WTC11 (cell line): ENCODE measurements around the gene GALNT12. TPM values are rescaled to one million over a fixed set of nuclear protein-coding genes. Genes with fewer than 3 reads are reported as not detected.

Source experiments
- ATAC-seq: fragments of 200-7000 bp; cut with Tn5 transposase; 2 replicates; pipeline ENCODE4 v1.10.0; 2021; ENCODE audit warnings: mild to moderate bottlenecking, moderate library complexity
- CTCF ChIA-PET: fragments of 300-600 bp; sonication (Branson Sonifier 250); formaldehyde crosslinking; loops from one replicate; lab custom pipeline; 2021; ENCODE audit warnings: antibody characterized with exemption; lab: Charles Lee
- POLR2A ChIA-PET: fragments of 350-600 bp; sonication (Branson Sonifier 250); formaldehyde crosslinking; loops from one replicate; lab custom pipeline; 2021; ENCODE audit warnings: antibody characterized with exemption; lab: Charles Lee
- DNase-seq: peaks from one replicate; pipeline ENCODE4 v3.0.0; 2021; ENCODE audit warnings: low spot score
- H3K27ac Mint-ChIP-seq: 2 replicates; pipeline ENCODE4 v1.8.0; 2021; ENCODE audit warnings: mixed read lengths
- H3K27me3 Mint-ChIP-seq: 2 replicates; pipeline ENCODE4 v1.8.0; 2021; ENCODE audit warnings: low read depth, mild to moderate bottlenecking, moderate library complexity, mixed read lengths
- H3K36me3 Mint-ChIP-seq: 2 replicates; pipeline ENCODE4 v1.8.0; 2021; ENCODE audit warnings: mixed read lengths
- H3K4me1 Mint-ChIP-seq: 2 replicates; pipeline ENCODE4 v1.8.0; 2022; ENCODE audit warnings: mixed read lengths
- H3K4me3 Mint-ChIP-seq: 2 replicates; pipeline ENCODE4 v1.8.0; 2021; ENCODE audit warnings: mild to moderate bottlenecking, moderate library complexity, mixed read lengths
- H3K9me3 Mint-ChIP-seq: 2 replicates; pipeline ENCODE4 v1.8.0; 2021; ENCODE audit warnings: mixed read lengths
- ATF1 ChIP-seq: sonication (generic); formaldehyde crosslinking; IDR thresholded peaks from 2 replicates; pipeline ENCODE4 v1.8.1; 2023; ENCODE audit warnings: mild to moderate bottlenecking, moderate library complexity, missing genetic modification reagents
- ATF3 ChIP-seq: sonication (generic); formaldehyde crosslinking; conservative IDR thresholded peaks from 2 replicates; pipeline ENCODE4 v1.8.1; 2022; ENCODE audit warnings: mild to moderate bottlenecking, missing genetic modification reagents
- ATF6 ChIP-seq: sonication (generic); formaldehyde crosslinking; IDR thresholded peaks from 2 replicates; pipeline ENCODE4 v1.8.1; 2023; ENCODE audit warnings: mild to moderate bottlenecking, missing genetic modification reagents
- ETV6 ChIP-seq: sonication (generic); formaldehyde crosslinking; IDR thresholded peaks from 2 replicates; pipeline ENCODE4 v1.8.1; 2022; ENCODE audit warnings: mild to moderate bottlenecking, missing genetic modification reagents
- GRHL2 ChIP-seq: fragments of 250-450 bp; sonication (Bioruptor Pico); IDR thresholded peaks from 2 replicates; pipeline ENCODE4 v1.8.0; 2022; ENCODE audit warnings: mild to moderate bottlenecking, moderate library complexity; ENCODE audit not compliant: insufficient replicate concordance, severe bottlenecking
- MYBL2 ChIP-seq: sonication (generic); formaldehyde crosslinking; IDR thresholded peaks from 2 replicates; pipeline ENCODE4 v1.8.1; 2023; ENCODE audit warnings: mild to moderate bottlenecking, moderate library complexity, missing genetic modification reagents
- NR1H2 ChIP-seq: sonication (generic); formaldehyde crosslinking; IDR thresholded peaks from 2 replicates; pipeline ENCODE4 v1.9.0; 2021; ENCODE audit warnings: mild to moderate bottlenecking, moderate library complexity, missing genetic modification reagents
- NR3C1 ChIP-seq: sonication (generic); formaldehyde crosslinking; conservative IDR thresholded peaks from 2 replicates; pipeline ENCODE4 v1.8.1; 2023; ENCODE audit warnings: low read depth, mild to moderate bottlenecking, missing genetic modification reagents
- OVOL2 ChIP-seq: fragments of 250-450 bp; sonication (Bioruptor Pico); IDR thresholded peaks from 2 replicates; pipeline ENCODE4 v1.9.0; 2021; ENCODE audit warnings: mild to moderate bottlenecking, borderline replicate concordance
- SOX15 ChIP-seq: fragments of 250-450 bp; sonication (Bioruptor Pico); IDR thresholded peaks from 2 replicates; pipeline ENCODE4 v1.9.0; 2021; ENCODE audit warnings: mild to moderate bottlenecking
- SP1 ChIP-seq: sonication (generic); formaldehyde crosslinking; conservative IDR thresholded peaks from 2 replicates; pipeline ENCODE4 v1.8.1; 2022; ENCODE audit warnings: missing genetic modification reagents
- TEAD4 ChIP-seq: sonication (generic); formaldehyde crosslinking; IDR thresholded peaks from 2 replicates; pipeline ENCODE4 v1.8.0; 2022; ENCODE audit warnings: mild to moderate bottlenecking, missing genetic modification reagents
- USF2 ChIP-seq: sonication (generic); formaldehyde crosslinking; IDR thresholded peaks from 2 replicates; pipeline ENCODE4 v1.8.1; 2023; ENCODE audit warnings: mild to moderate bottlenecking, missing genetic modification reagents, moderate library complexity
- ZNF416 ChIP-seq: fragments of 250-450 bp; sonication (Bioruptor Pico); IDR thresholded peaks from 2 replicates; pipeline ENCODE4 v1.9.0; 2021; ENCODE audit warnings: mild to moderate bottlenecking, inconsistent platforms
- ZNF423 ChIP-seq: fragments of 250-450 bp; sonication (Bioruptor Pico); IDR thresholded peaks from 2 replicates; pipeline ENCODE4 v2.1.2; 2022; ENCODE audit warnings: mild to moderate bottlenecking, moderate library complexity
- total RNA-seq: library from RNA; stranded (reverse); gene quantifications from 3 replicates; pipeline ENCODE4 v1.2.3, GENCODE V29; 2021
- TF ChIP-seq, protein P1 (sequence below): fragments of 250-450 bp; sonication (Bioruptor Pico); IDR thresholded peaks from 2 replicates; pipeline ENCODE4 v1.9.0; 2021; ENCODE audit warnings: mild to moderate bottlenecking, borderline replicate concordance
- TF ChIP-seq, protein P2 (sequence below): sonication (generic); formaldehyde crosslinking; IDR thresholded peaks from 2 replicates; pipeline ENCODE4 v1.8.0; 2022; ENCODE audit warnings: mild to moderate bottlenecking, missing genetic modification reagents
- TF ChIP-seq, protein P3 (sequence below): fragments of 200-600 bp; IDR thresholded peaks from 2 replicates; pipeline ENCODE4 v1.8.0; 2022; ENCODE audit warnings: antibody characterized with exemption
- TF ChIP-seq, protein P4 (sequence below): sonication (generic); formaldehyde crosslinking; IDR thresholded peaks from 2 replicates; pipeline ENCODE4 v1.8.1; 2022; ENCODE audit warnings: low read depth, missing genetic modification reagents, borderline replicate concordance

GALNT12 gene
- total RNA-seq, 1 experiment from 2014 or later, result 19.3 TPM

DNA sequence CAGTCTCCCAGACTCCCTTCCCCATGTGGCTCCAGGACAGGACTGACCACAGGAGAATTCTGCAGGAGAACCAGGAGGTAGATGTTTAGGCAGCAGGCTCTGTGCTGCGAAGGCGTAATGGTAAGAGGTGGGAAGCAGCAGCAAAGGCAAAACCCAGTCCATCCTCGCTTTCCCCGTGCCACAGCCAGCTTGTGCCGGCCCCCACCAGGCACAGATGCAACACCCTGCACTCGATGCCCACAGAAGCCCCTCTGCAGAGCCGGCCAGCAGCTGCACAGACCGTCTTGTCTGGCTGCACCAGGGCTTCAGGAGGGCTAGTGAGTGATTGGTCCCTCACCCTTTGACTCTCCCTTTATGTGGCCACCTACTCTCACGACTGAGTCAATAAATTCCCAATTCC is 39.1 kb upstream of the GALNT12 start:
- ChIA-PET CTCF (no interaction called here), POLR2A (no interaction called here)
- H3K27me3 Mint-ChIP-seq, result no peaks in the 10 kb centered on the region
- ATAC-seq, result no peak
- H3K36me3 Mint-ChIP-seq, result peaks cover 60% of the 10 kb centered on the region
- H3K9me3 Mint-ChIP-seq, result no peaks in the 10 kb centered on the region
- TF ChIP-seq ETV6 (CRISPR knock-in tag) (no peak), SOX15 (CRISPR knock-in tag) (no peak), ATF3 (no peak), GRHL2 (CRISPR knock-in tag) (no peak), NR3C1 (CRISPR knock-in tag) (no peak)
- TF ChIP-seq, protein P1, sequence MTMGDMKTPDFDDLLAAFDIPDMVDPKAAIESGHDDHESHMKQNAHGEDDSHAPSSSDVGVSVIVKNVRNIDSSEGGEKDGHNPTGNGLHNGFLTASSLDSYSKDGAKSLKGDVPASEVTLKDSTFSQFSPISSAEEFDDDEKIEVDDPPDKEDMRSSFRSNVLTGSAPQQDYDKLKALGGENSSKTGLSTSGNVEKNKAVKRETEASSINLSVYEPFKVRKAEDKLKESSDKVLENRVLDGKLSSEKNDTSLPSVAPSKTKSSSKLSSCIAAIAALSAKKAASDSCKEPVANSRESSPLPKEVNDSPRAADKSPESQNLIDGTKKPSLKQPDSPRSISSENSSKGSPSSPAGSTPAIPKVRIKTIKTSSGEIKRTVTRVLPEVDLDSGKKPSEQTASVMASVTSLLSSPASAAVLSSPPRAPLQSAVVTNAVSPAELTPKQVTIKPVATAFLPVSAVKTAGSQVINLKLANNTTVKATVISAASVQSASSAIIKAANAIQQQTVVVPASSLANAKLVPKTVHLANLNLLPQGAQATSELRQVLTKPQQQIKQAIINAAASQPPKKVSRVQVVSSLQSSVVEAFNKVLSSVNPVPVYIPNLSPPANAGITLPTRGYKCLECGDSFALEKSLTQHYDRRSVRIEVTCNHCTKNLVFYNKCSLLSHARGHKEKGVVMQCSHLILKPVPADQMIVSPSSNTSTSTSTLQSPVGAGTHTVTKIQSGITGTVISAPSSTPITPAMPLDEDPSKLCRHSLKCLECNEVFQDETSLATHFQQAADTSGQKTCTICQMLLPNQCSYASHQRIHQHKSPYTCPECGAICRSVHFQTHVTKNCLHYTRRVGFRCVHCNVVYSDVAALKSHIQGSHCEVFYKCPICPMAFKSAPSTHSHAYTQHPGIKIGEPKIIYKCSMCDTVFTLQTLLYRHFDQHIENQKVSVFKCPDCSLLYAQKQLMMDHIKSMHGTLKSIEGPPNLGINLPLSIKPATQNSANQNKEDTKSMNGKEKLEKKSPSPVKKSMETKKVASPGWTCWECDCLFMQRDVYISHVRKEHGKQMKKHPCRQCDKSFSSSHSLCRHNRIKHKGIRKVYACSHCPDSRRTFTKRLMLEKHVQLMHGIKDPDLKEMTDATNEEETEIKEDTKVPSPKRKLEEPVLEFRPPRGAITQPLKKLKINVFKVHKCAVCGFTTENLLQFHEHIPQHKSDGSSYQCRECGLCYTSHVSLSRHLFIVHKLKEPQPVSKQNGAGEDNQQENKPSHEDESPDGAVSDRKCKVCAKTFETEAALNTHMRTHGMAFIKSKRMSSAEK (CRISPR knock-in tag), result no peak
- no peaks in the 10 kb centered on the region for H3K4me1 Mint-ChIP-seq
- DNase-seq, result no peak
- no peak overlapping the region for H3K4me3 Mint-ChIP-seq
- H3K27ac Mint-ChIP-seq, result no peak overlapping the region

DNA sequence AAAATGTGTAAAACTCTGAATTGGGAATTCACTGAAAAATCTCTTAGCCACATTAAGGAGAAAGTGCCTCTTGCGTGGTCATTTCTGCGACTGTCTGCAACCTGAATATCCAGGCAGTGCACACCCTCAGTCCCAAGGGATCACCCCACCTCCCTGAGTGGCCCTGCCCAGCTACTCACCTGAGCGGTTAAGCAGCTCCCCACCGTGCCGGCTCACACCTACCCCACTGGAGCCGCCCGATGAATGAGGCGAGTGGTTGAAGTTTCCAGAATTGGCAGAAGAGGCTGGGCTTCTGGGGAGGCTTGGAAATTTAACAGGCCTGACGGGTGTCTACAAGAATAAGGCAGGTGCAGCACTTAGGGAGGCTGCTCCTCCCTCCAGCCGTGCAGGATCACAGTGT is 36.8 kb upstream of the GALNT12 start:
- CTCF ChIA-PET, result no interaction called here
- H3K36me3 Mint-ChIP-seq, result peaks cover 59% of the 10 kb centered on the region
- POLR2A ChIA-PET, result no interaction called here
- H3K4me3 Mint-ChIP-seq, result no peak overlapping the region
- ATAC-seq, result no peak
- H3K9me3 Mint-ChIP-seq, result no peaks in the 10 kb centered on the region
- no peaks in the 10 kb centered on the region for H3K27me3 Mint-ChIP-seq
- no peak overlapping the region for H3K27ac Mint-ChIP-seq
- no peak for TF ChIP-seq OVOL2 (CRISPR knock-in tag)
- TF ChIP-seq, protein P2, sequence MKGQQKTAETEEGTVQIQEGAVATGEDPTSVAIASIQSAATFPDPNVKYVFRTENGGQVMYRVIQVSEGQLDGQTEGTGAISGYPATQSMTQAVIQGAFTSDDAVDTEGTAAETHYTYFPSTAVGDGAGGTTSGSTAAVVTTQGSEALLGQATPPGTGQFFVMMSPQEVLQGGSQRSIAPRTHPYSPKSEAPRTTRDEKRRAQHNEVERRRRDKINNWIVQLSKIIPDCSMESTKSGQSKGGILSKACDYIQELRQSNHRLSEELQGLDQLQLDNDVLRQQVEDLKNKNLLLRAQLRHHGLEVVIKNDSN (CRISPR knock-in tag), result no peak
- TF ChIP-seq, protein P3, sequence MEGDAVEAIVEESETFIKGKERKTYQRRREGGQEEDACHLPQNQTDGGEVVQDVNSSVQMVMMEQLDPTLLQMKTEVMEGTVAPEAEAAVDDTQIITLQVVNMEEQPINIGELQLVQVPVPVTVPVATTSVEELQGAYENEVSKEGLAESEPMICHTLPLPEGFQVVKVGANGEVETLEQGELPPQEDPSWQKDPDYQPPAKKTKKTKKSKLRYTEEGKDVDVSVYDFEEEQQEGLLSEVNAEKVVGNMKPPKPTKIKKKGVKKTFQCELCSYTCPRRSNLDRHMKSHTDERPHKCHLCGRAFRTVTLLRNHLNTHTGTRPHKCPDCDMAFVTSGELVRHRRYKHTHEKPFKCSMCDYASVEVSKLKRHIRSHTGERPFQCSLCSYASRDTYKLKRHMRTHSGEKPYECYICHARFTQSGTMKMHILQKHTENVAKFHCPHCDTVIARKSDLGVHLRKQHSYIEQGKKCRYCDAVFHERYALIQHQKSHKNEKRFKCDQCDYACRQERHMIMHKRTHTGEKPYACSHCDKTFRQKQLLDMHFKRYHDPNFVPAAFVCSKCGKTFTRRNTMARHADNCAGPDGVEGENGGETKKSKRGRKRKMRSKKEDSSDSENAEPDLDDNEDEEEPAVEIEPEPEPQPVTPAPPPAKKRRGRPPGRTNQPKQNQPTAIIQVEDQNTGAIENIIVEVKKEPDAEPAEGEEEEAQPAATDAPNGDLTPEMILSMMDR, result no peak
- TF ChIP-seq GRHL2 (CRISPR knock-in tag), result no peak
- no peak for DNase-seq
- H3K4me1 Mint-ChIP-seq, result peaks cover 1% of the 10 kb centered on the region; the same call in 1 of the 2 replicates

GRCh38 chr9:98771209-98771874 is 36.1 kb upstream of the GALNT12 start:
- peaks cover 60% of the 10 kb centered on the region for H3K36me3 Mint-ChIP-seq
- TF ChIP-seq ATF6 (no peak), TEAD4 (no peak), ATF1 (CRISPR knock-in tag) (no peak), USF2 (CRISPR knock-in tag) (no peak), NR3C1 (CRISPR knock-in tag) (no peak), ATF3 (no peak), SP1 (no peak), MYBL2 (CRISPR knock-in tag) (no peak), ZNF423 (CRISPR knock-in tag) (no peak), NR1H2 (no peak), ZNF416 (CRISPR knock-in tag) (no peak)
- TF ChIP-seq, protein P4, sequence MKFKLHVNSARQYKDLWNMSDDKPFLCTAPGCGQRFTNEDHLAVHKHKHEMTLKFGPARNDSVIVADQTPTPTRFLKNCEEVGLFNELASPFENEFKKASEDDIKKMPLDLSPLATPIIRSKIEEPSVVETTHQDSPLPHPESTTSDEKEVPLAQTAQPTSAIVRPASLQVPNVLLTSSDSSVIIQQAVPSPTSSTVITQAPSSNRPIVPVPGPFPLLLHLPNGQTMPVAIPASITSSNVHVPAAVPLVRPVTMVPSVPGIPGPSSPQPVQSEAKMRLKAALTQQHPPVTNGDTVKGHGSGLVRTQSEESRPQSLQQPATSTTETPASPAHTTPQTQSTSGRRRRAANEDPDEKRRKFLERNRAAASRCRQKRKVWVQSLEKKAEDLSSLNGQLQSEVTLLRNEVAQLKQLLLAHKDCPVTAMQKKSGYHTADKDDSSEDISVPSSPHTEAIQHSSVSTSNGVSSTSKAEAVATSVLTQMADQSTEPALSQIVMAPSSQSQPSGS, result no peak

More at GRCh38 chr9:98771209-98771874, 36.1 kb upstream of the GALNT12 start:
- Mint-ChIP-seq H3K27ac (no peak overlapping the region), H3K9me3 (no peaks in the 10 kb centered on the region), H3K4me3 (no peak overlapping the region), H3K27me3 (no peaks in the 10 kb centered on the region), H3K4me1 (peaks cover 2% of the 10 kb centered on the region; the same call in 1 of the 2 replicates)
- ChIA-PET CTCF (no interaction called here), POLR2A (no interaction called here)
- DNase-seq (no peak), ATAC-seq (no peak)
